Bronchial epithelial cell (primary cell): ENCODE results near the gene ETV6. TPM values are rescaled to one million over a fixed set of nuclear protein-coding genes. Genes with fewer than 3 reads are reported as not detected.

Source experiments
- DNase-seq: peaks from one replicate; pipeline ENCODE4 v3.0.0-alpha.2; 2010; ENCODE audit warnings: low read depth
- FAIRE-seq: peaks from 2 replicates; lab custom pipeline; 2011; peaks lifted over from hg19 to GRCh38; lab: Jason Lieb, UNC
- H3K27me3 ChIP-seq: 2 replicates; pipeline ENCODE4 v1.5.1; 2011; ENCODE audit warnings: low read length; ENCODE audit not compliant: control insufficient read depth, insufficient read depth
- H3K36me3 ChIP-seq: 2 replicates; pipeline ENCODE4 v1.5.1; 2011; ENCODE audit warnings: low read length; ENCODE audit not compliant: control insufficient read depth, insufficient read depth
- H3K4me3 ChIP-seq: 2 replicates; pipeline ENCODE4 v1.5.1; 2011; ENCODE audit warnings: mild to moderate bottlenecking, low read depth, low read length, control low read depth
- CTCF ChIP-seq: IDR thresholded peaks from 2 replicates; pipeline ENCODE4 v1.5.1; 2011; ENCODE audit warnings: mild to moderate bottlenecking, moderate library complexity, low read length, control low read depth, inconsistent platforms; ENCODE audit not compliant: insufficient read depth, severe bottlenecking
- total RNA-seq: library from RNA; depleted of rRNA; stranded (reverse); fragments of >200 nt; gene quantifications from 2 replicates; pipeline ENCODE4 v1.2.1, GENCODE V29; 2014

ETV6 gene
- total RNA-seq, 1 donor from 2014 or later, result 2.6 TPM

- no peak for TF ChIP-seq CTCF
- H3K4me3 ChIP-seq, result no peak overlapping the region
- DNase-seq (no peak), FAIRE-seq (no peak)
- no peaks in the 10 kb centered on the region for H3K27me3 ChIP-seq
- H3K36me3 ChIP-seq, result no peaks in the 10 kb centered on the region
These were observed 72.6 kb downstream of the ETV6 start for GRCh38 chr12:11722071-11722470.

DNA sequence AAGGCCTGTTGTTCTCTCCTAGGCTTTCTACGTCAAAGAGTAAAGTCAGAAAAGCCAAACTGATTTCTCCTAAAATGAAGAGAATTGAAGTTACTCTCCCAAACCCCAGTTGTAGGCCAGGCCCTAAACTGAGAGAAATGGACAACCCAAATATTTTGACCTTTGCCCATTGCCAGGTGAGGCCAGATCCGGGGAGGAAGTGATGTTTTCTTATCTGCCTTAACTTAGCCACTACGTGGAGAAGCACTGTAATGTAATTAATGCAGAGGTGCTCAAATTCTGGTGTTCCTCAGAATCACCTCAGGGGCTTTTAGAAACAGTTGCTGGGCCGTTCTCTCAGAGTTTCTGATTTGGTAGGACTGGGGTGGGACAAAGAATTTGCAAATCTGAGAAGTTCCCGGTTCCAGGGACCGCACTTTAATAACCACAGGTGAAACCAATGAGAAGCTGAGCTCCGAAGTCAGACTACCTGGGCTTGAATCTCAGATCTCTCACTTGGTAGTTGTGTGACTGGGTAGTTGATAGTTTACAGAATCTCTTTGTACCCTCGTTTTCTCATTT, 73.2 kb downstream of the ETV6 start:
- TF ChIP-seq CTCF, result no peak
- FAIRE-seq, result no peak
- H3K4me3 ChIP-seq, result no peak overlapping the region
- H3K27me3 ChIP-seq, result no peaks in the 10 kb centered on the region
- DNase-seq, result no peak
- H3K36me3 ChIP-seq, result no peaks in the 10 kb centered on the region

DNA sequence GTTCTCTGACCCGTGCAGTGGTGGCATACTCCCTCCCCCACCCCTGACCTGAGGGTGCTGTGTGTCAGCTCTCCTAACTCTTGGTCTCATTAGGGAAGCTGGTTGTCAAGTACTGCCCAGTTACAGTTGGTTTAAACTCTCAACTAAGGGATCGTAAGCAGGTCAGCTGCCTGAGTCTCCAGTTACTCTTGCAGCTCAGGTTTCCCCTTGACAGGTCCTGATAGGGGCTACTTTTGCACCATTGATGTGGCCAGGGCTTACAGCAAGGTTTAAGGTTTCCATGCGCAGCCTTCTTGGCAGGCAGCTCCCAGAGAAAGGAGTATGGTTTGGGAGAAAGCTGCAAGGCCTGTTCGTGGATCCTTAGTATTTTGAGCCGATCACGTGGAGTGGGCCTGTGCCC, 74.5 kb downstream of the ETV6 start:
- DNase-seq (no peak), FAIRE-seq (no peak)
- Histone ChIP-seq H3K36me3 (no peaks in the 10 kb centered on the region), H3K27me3 (no peaks in the 10 kb centered on the region), H3K4me3 (no peak overlapping the region)
- TF ChIP-seq CTCF, result no peak

- Histone ChIP-seq H3K36me3 (no peaks in the 10 kb centered on the region), H3K4me3 (no peak overlapping the region), H3K27me3 (no peaks in the 10 kb centered on the region)
- FAIRE-seq (no peak), DNase-seq (no peak)
- TF ChIP-seq CTCF, result no peak
These were observed 75.4 kb downstream of the ETV6 start for GRCh38 chr12:11724888-11725311.

GRCh38 chr12:11725686-11726085, 76.2 kb downstream of the ETV6 start:
- FAIRE-seq (no peak), DNase-seq (no peak)
- no peak for TF ChIP-seq CTCF
- Histone ChIP-seq H3K4me3 (no peak overlapping the region), H3K27me3 (no peaks in the 10 kb centered on the region), H3K36me3 (no peaks in the 10 kb centered on the region)

DNA sequence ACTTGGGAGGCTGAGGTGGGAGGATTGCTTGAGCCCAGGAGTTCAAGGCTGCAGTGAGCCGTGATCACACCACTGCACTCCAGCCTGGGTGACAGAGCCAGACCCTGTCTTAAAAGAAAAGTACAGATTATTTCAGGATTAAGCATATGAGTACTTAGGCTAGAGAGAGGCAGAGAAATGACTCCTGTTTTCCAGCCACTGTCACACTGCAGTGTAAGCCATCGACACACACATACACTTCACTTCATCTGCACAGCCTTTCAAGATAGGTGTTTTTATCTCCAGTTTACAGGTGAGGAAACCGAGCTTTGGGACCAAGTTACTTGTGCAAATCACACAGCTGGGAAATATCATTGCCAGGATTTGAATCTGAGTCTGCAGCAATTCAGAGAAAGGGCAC, 77.2 kb downstream of the ETV6 start:
- Histone ChIP-seq H3K4me3 (no peak overlapping the region), H3K36me3 (no peaks in the 10 kb centered on the region), H3K27me3 (no peaks in the 10 kb centered on the region)
- no peak for TF ChIP-seq CTCF
- FAIRE-seq (no peak), DNase-seq (no peak)
